Inflammatory macrophage treated with lipopolysaccharide for 4 hours (primary cell): ENCODE data around the gene SLC32A1.

ENCODE experiments used
- DNase-seq: peaks from one replicate; pipeline ENCODE4 v3.0.0-alpha.2; 2020

SLC32A1 gene

DNA sequence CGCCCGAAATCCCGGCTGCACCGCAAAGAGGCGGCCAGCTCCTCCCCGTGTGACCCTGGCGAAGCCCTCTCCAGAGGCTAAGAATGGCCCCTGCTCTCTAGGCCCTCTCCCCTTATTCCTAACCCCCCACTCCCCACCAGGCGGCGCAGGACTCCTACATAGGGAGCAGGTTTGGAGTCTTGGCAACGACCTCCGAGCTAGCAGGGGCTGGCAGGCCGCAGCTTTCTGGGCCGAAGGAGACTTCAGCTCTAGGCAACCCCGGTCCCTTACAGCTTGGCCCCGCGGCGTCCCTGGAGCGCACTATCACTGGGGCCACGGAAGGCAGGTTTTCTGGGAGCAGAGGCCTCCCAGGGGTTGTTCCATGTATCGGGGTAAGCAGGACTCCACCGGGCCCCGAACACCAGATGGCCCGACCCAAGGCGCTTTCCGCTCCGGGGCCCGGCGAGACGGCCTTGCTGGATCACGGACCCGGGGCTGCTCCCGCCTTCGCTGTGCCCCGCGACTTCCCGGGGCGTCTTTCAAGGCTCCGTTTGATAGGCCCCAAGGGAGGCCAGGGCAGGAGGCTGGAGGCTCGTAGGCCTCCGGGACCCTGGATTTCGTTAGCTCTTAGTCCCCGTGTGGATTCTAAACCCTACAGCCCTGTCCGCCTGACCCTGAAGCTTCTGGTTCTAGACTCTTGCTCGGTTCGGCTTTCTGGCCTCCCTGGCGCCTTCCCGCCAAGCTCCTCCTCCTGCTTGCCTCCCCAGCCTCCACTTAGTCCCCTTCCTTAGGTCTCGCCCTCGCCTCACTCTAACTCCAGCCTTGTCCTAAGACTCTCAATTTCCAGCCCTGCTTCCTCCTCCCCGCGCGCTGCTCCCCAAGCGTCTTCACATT, 1.9 kb downstream of the SLC32A1 start:
- no peak for DNase-seq

DNA sequence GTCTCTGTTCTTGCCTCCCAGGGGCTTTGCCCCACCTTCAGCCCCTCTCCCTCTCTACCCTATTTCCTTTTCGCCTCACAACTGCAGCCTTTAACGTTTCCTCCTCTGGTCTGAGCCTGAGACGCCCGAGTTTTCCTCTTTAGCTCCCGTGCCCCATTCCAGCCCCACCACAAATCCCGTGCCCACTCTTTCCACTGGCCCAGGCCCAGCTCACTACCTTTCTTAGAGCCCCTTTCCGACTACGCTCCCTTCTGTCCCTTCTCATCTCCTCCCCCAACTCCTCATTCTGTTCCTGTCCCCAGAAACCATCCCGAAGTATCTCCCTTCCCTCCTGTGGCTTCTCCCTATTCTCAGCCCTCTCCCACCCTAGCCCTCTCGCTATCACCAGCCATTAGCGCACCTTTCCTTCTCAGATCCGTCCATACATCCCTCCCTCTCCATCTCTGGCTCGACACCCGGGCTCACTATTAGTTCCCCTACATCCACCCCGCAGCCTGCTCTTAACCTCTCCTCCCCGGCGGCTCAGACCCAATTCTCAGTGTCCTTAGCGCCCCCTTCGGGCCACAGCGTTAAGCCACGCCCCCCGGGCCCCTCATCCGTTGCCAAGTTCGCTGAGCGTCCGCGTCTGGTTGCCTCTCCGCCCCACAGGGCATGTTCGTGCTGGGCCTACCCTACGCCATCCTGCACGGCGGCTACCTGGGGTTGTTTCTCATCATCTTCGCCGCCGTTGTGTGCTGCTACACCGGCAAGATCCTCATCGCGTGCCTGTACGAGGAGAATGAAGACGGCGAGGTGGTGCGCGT, 2.7 kb downstream of the SLC32A1 start:
- DNase-seq, result peak; percentile 25

- DNase-seq, result no peak
These were observed 3.4 kb downstream of the SLC32A1 start for GRCh38 chr20:38727607-38728190.

GRCh38 chr20:38728191-38728781, 4.0 kb downstream of the SLC32A1 start:
- no peak for DNase-seq

GRCh38 chr20:38728911-38729642, 4.8 kb downstream of the SLC32A1 start:
- DNase-seq, result no peak

DNA sequence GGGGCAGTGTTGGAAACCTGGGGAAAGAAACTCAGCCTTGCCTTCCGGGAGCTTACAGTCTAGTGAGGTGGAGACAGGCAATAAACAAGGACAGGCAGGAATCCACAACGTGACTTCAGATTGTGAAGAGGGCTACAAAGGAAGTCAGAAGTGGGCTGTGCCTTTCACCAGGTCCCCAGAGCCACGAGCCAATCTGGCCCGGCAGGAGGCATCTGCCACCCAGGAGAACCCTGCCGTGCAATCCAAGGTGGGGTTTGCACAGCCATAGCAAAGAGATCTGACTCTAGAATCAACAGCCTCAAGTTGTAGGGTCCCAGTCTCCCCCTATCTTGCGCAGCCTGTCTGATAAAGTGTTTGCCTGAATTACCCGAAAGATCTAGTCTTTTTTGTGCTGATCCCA, 5.5 kb downstream of the SLC32A1 start:
- no peak for DNase-seq

- no peak for DNase-seq
These were observed 6.1 kb downstream of the SLC32A1 start for GRCh38 chr20:38730167-38730988.

- DNase-seq, result peak; percentile 43
These were observed 6.9 kb downstream of the SLC32A1 start for GRCh38 chr20:38730989-38731737.

DNA sequence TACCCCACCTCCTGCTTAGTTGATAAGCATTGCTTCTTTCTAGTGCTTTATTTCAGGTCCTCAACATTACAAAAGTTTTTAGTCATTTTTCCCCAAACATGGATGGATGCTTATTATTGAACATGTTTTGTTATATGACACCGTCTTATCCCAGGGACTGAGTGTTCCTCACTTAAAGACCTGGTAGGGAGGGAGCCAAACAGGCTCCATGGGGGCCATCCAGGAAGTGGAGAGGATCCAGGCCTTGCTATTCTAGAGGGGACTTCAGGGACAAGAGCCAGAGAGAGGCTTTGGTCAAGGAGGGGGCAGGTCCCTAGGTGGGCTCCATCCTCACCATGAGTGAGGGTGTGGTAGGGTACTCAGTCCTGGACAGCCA, 7.4 kb downstream of the SLC32A1 start:
- DNase-seq, result no peak

DNA sequence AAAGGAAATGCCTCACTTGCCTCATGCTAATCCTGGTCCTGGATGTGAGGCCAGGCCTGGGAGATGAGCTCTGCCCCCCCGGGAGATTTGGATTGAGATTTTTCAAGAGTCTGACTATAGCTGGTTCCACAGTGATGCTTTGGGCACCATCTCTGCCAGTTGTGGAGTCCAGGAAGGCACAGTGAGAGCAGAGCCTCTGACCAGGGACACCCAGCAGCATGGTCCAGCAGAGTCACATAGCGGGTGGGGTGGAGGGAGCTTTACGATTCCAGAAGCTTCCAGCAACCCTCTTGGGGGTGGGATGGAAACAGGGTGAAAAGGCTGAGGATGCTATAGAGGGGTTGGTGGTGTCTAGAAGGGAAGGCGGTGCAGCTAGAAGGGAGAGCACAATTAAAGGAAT, 8.7 kb downstream of the SLC32A1 start:
- DNase-seq, result no peak

GRCh38 chr20:38735172-38735571, 10.9 kb downstream of the SLC32A1 start:
- no peak for DNase-seq

DNA sequence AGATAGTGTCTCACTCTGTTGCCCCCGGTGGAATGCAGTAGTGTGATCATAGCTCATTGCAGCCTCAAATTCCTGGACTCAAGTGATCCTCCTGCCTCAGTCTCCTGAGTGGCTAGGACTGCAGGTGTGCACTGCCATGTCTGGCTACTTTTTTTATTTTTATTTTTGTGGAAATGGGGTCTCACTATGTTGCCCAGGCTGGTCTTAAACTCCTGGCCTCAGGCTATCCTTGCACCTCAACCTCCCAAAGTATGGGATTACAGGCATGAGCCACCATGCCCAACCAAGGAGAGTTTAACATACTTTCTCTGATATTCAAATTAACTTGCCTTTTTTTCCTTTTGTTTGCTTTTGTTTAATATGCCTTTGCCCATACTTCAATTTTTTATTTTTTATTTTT, 13.6 kb downstream of the SLC32A1 start:
- no peak for DNase-seq

DNA sequence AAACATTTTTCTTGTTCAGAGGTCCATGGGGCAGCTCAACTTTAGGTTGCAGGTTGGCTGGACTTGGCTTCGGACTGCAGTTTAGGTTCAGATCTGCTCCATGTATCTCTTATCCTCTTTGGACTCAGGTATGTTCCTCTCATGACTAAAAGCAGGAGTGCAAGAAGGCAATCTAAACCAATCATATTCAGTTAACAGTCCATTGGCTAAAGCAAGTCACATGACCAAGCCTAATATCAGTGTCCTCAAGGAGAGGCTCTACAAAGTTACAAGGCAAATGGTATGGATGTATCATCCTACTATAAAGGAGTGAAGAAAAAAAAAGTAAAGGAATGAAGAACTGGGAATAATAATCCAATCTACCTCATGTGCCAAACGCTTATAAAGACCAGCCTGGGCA, 21.5 kb downstream of the SLC32A1 start:
- DNase-seq, result no peak

DNA sequence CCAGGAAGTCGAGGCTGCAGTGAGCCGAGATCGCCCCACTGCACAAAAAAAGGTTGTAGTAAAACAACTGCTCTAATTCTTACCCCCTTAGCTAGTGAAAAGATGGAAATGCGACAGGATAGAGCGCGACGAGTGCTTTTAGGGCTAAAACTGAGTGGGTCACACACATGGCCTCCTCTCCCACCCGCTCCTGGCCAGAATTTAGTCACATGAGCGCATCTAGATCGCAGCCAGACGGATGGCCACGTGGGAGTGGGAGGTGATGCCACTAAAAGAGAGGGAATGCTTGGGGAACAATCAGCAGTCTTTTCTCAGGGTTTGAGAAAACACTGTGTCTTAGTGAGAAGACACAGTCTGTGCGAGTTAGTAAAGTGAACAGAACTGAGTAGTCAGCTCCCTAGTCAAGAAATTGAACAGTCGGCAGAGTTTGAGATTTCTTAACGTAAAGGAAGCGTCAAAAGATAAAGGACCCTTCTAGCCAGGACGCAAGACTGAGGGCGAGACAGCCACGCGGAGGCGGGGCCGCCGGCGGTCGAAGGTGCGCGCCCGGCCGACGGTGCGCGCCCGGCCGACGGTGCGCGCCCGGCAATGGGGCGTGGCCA, 23.3 kb downstream of the SLC32A1 start:
- DNase-seq, result no peak

DNA sequence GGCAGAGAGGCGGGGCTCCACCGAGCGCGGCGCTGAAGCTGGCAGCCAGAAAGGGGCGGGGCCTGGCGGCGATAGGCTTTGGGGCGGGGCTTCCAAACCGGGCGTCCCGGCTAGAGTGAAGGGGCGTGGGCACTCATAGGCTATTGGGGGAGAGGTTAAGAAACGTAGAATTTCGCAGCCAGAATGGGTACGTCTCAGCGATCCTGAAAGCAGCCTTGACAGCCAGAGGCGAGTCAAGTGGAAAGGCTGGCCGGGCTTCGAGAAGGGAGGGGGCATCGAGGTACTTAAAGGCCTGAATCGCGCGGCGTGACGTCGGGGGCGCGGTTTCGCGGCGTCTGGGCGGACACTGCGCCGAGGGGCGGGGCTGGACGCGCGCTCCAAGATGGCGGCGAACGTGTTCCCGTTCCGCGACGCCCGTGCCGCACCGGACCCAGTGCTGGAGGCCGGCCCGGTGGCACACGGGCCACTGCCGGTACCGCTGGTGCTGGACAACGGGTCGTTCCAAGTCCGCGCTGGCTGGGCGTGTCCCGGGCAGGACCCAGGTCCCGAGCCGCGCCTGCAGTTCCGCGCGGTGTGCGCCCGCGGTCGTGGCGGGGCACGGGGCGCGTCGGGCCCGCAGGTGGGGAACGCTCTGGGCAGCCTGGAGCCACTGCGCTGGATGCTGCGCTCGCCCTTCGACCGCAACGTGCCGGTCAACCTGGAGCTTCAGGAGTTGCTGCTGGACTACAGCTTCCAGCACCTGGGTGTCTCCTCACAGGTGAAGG, 24.0 kb downstream of the SLC32A1 start, which contains the start of gene ACTR5:
Gene ACTR5, plus strand, starts transcription at position 364 of the 764 bp plus-strand sequence. Its CDS starts 19 bp downstream, at position 383.
- peak; percentile 90 for DNase-seq

GRCh38 chr20:38748861-38749149, 24.5 kb downstream of the SLC32A1 start:
- DNase-seq, result no peak

DNA sequence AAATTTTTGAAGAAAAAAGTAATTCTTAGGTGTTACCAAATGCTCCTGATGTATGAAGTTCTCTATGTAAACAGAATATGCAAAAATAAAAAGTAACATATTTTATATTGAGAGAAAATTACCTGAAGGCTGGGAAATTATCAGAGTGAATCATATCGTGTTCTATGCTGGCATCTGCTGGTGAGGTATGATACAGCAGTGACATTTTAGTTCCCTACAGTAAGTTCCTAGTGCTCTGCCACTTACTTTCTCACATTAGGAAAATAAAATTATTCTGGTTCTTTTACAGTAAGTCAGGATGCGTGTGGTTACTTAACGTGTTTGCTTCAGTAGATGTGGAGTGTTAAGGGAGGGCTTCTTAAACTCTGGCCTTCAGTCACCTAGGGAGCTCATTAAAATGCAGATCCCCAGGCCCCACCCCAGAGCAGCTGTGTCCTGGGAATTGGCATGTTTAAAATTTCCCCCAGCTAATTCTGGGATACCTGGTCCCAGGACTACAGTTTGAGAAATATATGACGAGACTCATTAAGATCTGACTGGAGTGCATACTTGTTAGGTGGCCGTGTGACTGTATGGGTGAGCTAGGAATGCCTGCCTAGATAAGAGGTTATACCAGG, 27.2 kb downstream of the SLC32A1 start:
- peak; percentile 40 for DNase-seq

GRCh38 chr20:38752029-38752428, 27.7 kb downstream of the SLC32A1 start:
- DNase-seq, result no peak

GRCh38 chr20:38754924-38755323, 30.6 kb downstream of the SLC32A1 start:
- DNase-seq, result no peak
